ENCODE measurements around the gene E4F1. TPM values are rescaled to one million over a fixed set of nuclear protein-coding genes. Genes with fewer than 3 reads are reported as not detected.

The E4F1 gene
- total and polyA plus RNA-seq, 4 donors = 4.4 to 19.1 (median 13.7) TPM

DNA sequence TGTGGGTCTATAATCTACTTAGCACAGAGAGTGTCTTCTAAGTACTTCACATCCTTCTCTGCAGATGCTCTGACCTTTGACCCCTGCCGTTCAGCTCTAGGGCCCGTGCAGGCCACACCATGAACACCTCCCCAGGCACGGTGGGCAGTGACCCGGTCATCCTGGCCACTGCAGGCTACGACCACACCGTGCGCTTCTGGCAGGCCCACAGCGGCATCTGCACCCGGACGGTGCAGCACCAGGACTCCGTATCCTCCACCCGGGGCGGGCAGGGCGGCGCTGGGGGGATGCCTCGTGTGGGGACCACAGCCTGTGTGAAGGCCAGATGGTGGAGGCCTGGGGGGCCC, 17.5 kb upstream of the E4F1 start:
- 11% methylated on average over 16 of the region's 16 CpGs for WGBS
- Histone ChIP-seq H3K27ac (ENCODE audit: low read depth in 1 of 2, low read length in 2 of 2) (peak overlapping the region; percentile 80 to 98), H3K4me3 (ENCODE audit: low read depth in 1 of 3, low read length in 3 of 3) (peak overlapping the region; percentile 50 to 80 (median 76)), H3K4me1 (ENCODE audit: control insufficient read depth in 4 of 4, insufficient read depth in 4 of 4, low read length in 3 of 4) (peaks cover 4 to 19% (median 10%) of the 10 kb centered on the region in 4 donors), H3K36me3 (ENCODE audit: control insufficient read depth in 4 of 4, insufficient read depth in 3 of 4, low read depth in 1 of 4, low read length in 3 of 4) (peaks cover 0 to 21% (median 6%) of the 10 kb centered on the region in 4 donors), H3K9ac (ENCODE audit: low read depth in 1 of 2, low read length in 2 of 2) (peak overlapping the region in 1 of 2 donors; percentile 74), H3K9me3 (ENCODE audit: control insufficient read depth in 4 of 4, low read length in 3 of 4) (no peaks in the 10 kb centered on the region), H3K27me3 (ENCODE audit: control insufficient read depth in 4 of 4, insufficient read depth in 4 of 4, low read length in 3 of 4) (no peaks in the 10 kb centered on the region)
- TF ChIP-seq SP1 (IDR thresholded peaks at IDR 0.05) = no peak
- no peak for TF ChIP-seq JUND (IDR thresholded peaks at IDR 0.05)
- TF ChIP-seq GABPA (IDR thresholded peaks at IDR 0.05 in 1 of 2, conservative IDR thresholded peaks at IDR 0.05 in 1 of 2) = no peak
- no peak for TF ChIP-seq EGR1 (IDR thresholded peaks at IDR 0.05; ENCODE audit: low read depth in 2 of 2)
- TF ChIP-seq REST (IDR thresholded peaks at IDR 0.05) = no peak
- no peak for TF ChIP-seq FOXA1 (IDR thresholded peaks at IDR 0.05)
- no peak for TF ChIP-seq FOXA2 (IDR thresholded peaks at IDR 0.05)
- TF ChIP-seq RAD21 (IDR thresholded peaks at IDR 0.05) = no peak
- no peak for TF ChIP-seq NR2F2 (IDR thresholded peaks at IDR 0.05)
- no peak for DNase-seq (ENCODE audit: low spot score)

GRCh38 chr16:2206420-2206779, 17.0 kb upstream of the E4F1 start:
- Histone ChIP-seq H3K9ac (ENCODE audit: low read depth in 1 of 2, low read length in 2 of 2) (peak overlapping the region in 1 of 2 donors; percentile 74), H3K27me3 (ENCODE audit: control insufficient read depth in 4 of 4, insufficient read depth in 4 of 4, low read length in 3 of 4) (no peaks in the 10 kb centered on the region), H3K9me3 (ENCODE audit: control insufficient read depth in 4 of 4, low read length in 3 of 4) (no peaks in the 10 kb centered on the region), H3K4me3 (ENCODE audit: low read depth in 1 of 3, low read length in 3 of 3) (peak overlapping the region in 2 of 3 donors; percentile 50 to 76), H3K36me3 (ENCODE audit: control insufficient read depth in 4 of 4, insufficient read depth in 3 of 4, low read depth in 1 of 4, low read length in 3 of 4) (peaks cover 0 to 21% (median 6%) of the 10 kb centered on the region in 4 donors), H3K4me1 (ENCODE audit: control insufficient read depth in 4 of 4, insufficient read depth in 4 of 4, low read length in 3 of 4) (peaks cover 4 to 19% (median 10%) of the 10 kb centered on the region in 4 donors), H3K27ac (ENCODE audit: low read depth in 1 of 2, low read length in 2 of 2) (peak overlapping the region; percentile 80 to 98)
- WGBS = 84% methylated on average over 18 of the region's 18 CpGs
- no peak for DNase-seq (ENCODE audit: low spot score)
- no peak for TF ChIP-seq HNF4G (IDR thresholded peaks at IDR 0.05)

- no peak overlapping the region for H3K27ac ChIP-seq (ENCODE audit: low read depth in 1 of 2, low read length in 2 of 2)
- no peak for DNase-seq (ENCODE audit: low spot score)
- 95% methylated on average over 23 of the region's 23 CpGs for WGBS
- no peak overlapping the region for H3K9ac ChIP-seq (ENCODE audit: low read depth in 1 of 2, low read length in 2 of 2)
- no peak overlapping the region for H3K4me3 ChIP-seq (ENCODE audit: low read depth in 1 of 3, low read length in 3 of 3)
- peaks cover 4 to 19% (median 10%) of the 10 kb centered on the region in 4 donors for H3K4me1 ChIP-seq (ENCODE audit: control insufficient read depth in 4 of 4, insufficient read depth in 4 of 4, low read length in 3 of 4)
- no peaks in the 10 kb centered on the region for H3K9me3 ChIP-seq (ENCODE audit: control insufficient read depth in 4 of 4, low read length in 3 of 4)
- H3K36me3 ChIP-seq (ENCODE audit: control insufficient read depth in 4 of 4, insufficient read depth in 3 of 4, low read depth in 1 of 4, low read length in 3 of 4) = peaks cover 0 to 21% (median 6%) of the 10 kb centered on the region in 4 donors
- H3K27me3 ChIP-seq (ENCODE audit: control insufficient read depth in 4 of 4, insufficient read depth in 4 of 4, low read length in 3 of 4) = no peaks in the 10 kb centered on the region
- no peak for TF ChIP-seq HNF4A (conservative IDR thresholded peaks at IDR 0.05)
- TF ChIP-seq NR2F2 (IDR thresholded peaks at IDR 0.05) = no peak
- no peak for TF ChIP-seq EGR1 (IDR thresholded peaks at IDR 0.05; ENCODE audit: low read depth in 2 of 2)
- no peak for TF ChIP-seq REST (IDR thresholded peaks at IDR 0.05)
- TF ChIP-seq MAX (IDR thresholded peaks at IDR 0.05) = no peak
- TF ChIP-seq SP1 (IDR thresholded peaks at IDR 0.05) = no peak
- TF ChIP-seq YY1 (IDR thresholded peaks at IDR 0.05) = no peak
- TF ChIP-seq GABPA (IDR thresholded peaks at IDR 0.05 in 1 of 2, conservative IDR thresholded peaks at IDR 0.05 in 1 of 2) = no peak
- TF ChIP-seq FOXA2 (IDR thresholded peaks at IDR 0.05) = no peak
- no peak for TF ChIP-seq JUND (IDR thresholded peaks at IDR 0.05)
- TF ChIP-seq ZBTB33 (IDR thresholded peaks at IDR 0.05) = no peak
Measured at GRCh38 chr16:2206780-2207433, 16.5 kb upstream of the E4F1 start.
